Adrenal gland (tissue), 5 donors: Measurements from ENCODE around the gene ALDOA.

ENCODE experiments used
- POLR2A ChIP-seq, 2 donors: fragments of 450-650 bp; IDR thresholded peaks; one replicate each; pipeline ENCODE4 v1.6.1; 2017; ENCODE audit warnings: antibody characterized with exemption in 2 of 2, mild to moderate bottlenecking in 2 of 2, moderate library complexity in 1 of 2
- TF ChIP-seq, protein P1 (sequence below), 6 experiments: fragments of 450-650 bp in 4 of 6; fragments of 200-600 bp in 2 of 6; sonication (generic) in 1 of 6; IDR thresholded peaks; 1 replicate in 5 of 6; 2 replicates in 1 of 6; pipeline versions ENCODE4 v1.5.1 to v1.8.0; 2016 to 2021; ENCODE audit warnings: antibody characterized with exemption in 6 of 6, mild to moderate bottlenecking in 2 of 6, moderate library complexity in 1 of 6
- donor health status: DM: no; HTN: no; CAD: no.

DNA sequence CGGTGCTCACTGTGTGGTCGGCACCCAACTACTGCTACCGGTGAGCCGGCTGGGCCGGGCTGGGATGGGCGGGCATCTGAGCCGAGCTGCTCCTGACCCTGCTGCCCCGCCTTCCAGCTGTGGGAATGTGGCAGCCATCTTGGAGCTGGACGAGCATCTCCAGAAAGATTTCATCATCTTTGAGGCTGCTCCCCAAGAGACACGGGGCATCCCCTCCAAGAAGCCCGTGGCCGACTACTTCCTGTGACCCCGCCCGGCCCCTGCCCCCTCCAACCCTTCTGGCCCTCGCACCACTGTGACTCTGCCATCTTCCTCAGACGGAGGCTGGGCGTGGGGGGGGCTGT is 19.2 kb downstream of the ALDOA start:
- TF ChIP-seq POLR2A (IDR thresholded peaks at IDR 0.05), result no peak
- TF ChIP-seq, protein P1, sequence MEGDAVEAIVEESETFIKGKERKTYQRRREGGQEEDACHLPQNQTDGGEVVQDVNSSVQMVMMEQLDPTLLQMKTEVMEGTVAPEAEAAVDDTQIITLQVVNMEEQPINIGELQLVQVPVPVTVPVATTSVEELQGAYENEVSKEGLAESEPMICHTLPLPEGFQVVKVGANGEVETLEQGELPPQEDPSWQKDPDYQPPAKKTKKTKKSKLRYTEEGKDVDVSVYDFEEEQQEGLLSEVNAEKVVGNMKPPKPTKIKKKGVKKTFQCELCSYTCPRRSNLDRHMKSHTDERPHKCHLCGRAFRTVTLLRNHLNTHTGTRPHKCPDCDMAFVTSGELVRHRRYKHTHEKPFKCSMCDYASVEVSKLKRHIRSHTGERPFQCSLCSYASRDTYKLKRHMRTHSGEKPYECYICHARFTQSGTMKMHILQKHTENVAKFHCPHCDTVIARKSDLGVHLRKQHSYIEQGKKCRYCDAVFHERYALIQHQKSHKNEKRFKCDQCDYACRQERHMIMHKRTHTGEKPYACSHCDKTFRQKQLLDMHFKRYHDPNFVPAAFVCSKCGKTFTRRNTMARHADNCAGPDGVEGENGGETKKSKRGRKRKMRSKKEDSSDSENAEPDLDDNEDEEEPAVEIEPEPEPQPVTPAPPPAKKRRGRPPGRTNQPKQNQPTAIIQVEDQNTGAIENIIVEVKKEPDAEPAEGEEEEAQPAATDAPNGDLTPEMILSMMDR (IDR thresholded peaks at IDR 0.05), result no peak
